OCI-LY1 (cell line): ENCODE results near the gene HOXD8.

ENCODE experiments used
- CTCF ChIP-seq: fragments of 200-600 bp; sonication (generic), shearing (Covaris generic); IDR thresholded peaks from 2 replicates; pipeline ENCODE4 v1.5.1; 2017; ENCODE audit warnings: mild to moderate bottlenecking, antibody characterized with exemption, low read length, moderate library complexity, mixed read lengths
- EZH2 ChIP-seq: fragments of 200-600 bp; sonication (generic), shearing (Covaris generic); IDR thresholded peaks from 2 replicates; pipeline ENCODE4 v1.8.0; 2017; ENCODE audit warnings: borderline replicate concordance, mixed run types, mild to moderate bottlenecking, antibody characterized with exemption, low read length, moderate library complexity, mixed read lengths

- TF ChIP-seq CTCF (peak; percentile 61; the same call in 1 of the 2 replicates), EZH2 (no peak)
These were observed 43.4 kb upstream of the HOXD8 start for GRCh38 chr2:176085861-176086771.
